Measurements from ENCODE around the gene CDK17.

CDK17 gene

GRCh38 chr12:96329018-96329417 lies 71.2 kb downstream of the CDK17 start:
- ATAC-seq, result no peak
- TF ChIP-seq OSR1 (CRISPR knock-in tag; IDR thresholded peaks at IDR 0.05) (no peak), TOX (CRISPR knock-in tag; IDR thresholded peaks at IDR 0.05; ENCODE audit: borderline replicate concordance) (no peak), TCF4 (CRISPR knock-in tag; IDR thresholded peaks at IDR 0.05; ENCODE audit: borderline replicate concordance) (no peak), ARNTL (CRISPR knock-in tag; IDR thresholded peaks at IDR 0.05; ENCODE audit: borderline replicate concordance, low read depth) (no peak), ZFP30 (CRISPR knock-in tag; IDR thresholded peaks at IDR 0.05) (no peak), ZNF565 (CRISPR knock-in tag; conservative IDR thresholded peaks at IDR 0.05; ENCODE audit: low read depth) (no peak), GLIS3 (CRISPR knock-in tag; IDR thresholded peaks at IDR 0.05) (no peak), ESRRG (CRISPR knock-in tag; IDR thresholded peaks at IDR 0.05) (no peak), BACH2 (CRISPR knock-in tag; IDR thresholded peaks at IDR 0.05; ENCODE audit: borderline replicate concordance) (no peak), ZC3H10 (CRISPR knock-in tag; IDR thresholded peaks at IDR 0.05) (no peak), CSDC2 (CRISPR knock-in tag; IDR thresholded peaks at IDR 0.05) (no peak), SNAI2 (CRISPR knock-in tag; IDR thresholded peaks at IDR 0.05) (no peak), POU6F1 (CRISPR knock-in tag; IDR thresholded peaks at IDR 0.05; ENCODE audit: borderline replicate concordance, low read depth) (no peak), ZFP3 (CRISPR knock-in tag; IDR thresholded peaks at IDR 0.05) (no peak), ZNF70 (CRISPR knock-in tag; IDR thresholded peaks at IDR 0.05) (no peak)
- TF ChIP-seq, protein P1, sequence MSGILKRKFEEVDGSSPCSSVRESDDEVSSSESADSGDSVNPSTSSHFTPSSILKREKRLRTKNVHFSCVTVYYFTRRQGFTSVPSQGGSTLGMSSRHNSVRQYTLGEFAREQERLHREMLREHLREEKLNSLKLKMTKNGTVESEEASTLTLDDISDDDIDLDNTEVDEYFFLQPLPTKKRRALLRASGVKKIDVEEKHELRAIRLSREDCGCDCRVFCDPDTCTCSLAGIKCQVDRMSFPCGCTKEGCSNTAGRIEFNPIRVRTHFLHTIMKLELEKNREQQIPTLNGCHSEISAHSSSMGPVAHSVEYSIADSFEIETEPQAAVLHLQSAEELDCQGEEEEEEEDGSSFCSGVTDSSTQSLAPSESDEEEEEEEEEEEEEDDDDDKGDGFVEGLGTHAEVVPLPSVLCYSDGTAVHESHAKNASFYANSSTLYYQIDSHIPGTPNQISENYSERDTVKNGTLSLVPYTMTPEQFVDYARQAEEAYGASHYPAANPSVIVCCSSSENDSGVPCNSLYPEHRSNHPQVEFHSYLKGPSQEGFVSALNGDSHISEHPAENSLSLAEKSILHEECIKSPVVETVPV (CRISPR knock-in tag; IDR thresholded peaks at IDR 0.05), result no peak
- TF ChIP-seq, protein P2, sequence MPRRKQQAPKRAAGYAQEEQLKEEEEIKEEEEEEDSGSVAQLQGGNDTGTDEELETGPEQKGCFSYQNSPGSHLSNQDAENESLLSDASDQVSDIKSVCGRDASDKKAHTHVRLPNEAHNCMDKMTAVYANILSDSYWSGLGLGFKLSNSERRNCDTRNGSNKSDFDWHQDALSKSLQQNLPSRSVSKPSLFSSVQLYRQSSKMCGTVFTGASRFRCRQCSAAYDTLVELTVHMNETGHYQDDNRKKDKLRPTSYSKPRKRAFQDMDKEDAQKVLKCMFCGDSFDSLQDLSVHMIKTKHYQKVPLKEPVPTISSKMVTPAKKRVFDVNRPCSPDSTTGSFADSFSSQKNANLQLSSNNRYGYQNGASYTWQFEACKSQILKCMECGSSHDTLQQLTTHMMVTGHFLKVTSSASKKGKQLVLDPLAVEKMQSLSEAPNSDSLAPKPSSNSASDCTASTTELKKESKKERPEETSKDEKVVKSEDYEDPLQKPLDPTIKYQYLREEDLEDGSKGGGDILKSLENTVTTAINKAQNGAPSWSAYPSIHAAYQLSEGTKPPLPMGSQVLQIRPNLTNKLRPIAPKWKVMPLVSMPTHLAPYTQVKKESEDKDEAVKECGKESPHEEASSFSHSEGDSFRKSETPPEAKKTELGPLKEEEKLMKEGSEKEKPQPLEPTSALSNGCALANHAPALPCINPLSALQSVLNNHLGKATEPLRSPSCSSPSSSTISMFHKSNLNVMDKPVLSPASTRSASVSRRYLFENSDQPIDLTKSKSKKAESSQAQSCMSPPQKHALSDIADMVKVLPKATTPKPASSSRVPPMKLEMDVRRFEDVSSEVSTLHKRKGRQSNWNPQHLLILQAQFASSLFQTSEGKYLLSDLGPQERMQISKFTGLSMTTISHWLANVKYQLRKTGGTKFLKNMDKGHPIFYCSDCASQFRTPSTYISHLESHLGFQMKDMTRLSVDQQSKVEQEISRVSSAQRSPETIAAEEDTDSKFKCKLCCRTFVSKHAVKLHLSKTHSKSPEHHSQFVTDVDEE (CRISPR knock-in tag; IDR thresholded peaks at IDR 0.05), result no peak
- TF ChIP-seq, protein P3, sequence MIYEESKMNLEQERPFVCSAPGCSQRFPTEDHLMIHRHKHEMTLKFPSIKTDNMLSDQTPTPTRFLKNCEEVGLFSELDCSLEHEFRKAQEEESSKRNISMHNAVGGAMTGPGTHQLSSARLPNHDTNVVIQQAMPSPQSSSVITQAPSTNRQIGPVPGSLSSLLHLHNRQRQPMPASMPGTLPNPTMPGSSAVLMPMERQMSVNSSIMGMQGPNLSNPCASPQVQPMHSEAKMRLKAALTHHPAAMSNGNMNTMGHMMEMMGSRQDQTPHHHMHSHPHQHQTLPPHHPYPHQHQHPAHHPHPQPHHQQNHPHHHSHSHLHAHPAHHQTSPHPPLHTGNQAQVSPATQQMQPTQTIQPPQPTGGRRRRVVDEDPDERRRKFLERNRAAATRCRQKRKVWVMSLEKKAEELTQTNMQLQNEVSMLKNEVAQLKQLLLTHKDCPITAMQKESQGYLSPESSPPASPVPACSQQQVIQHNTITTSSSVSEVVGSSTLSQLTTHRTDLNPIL (CRISPR knock-in tag; IDR thresholded peaks at IDR 0.05; ENCODE audit: low read depth), result no peak

DNA sequence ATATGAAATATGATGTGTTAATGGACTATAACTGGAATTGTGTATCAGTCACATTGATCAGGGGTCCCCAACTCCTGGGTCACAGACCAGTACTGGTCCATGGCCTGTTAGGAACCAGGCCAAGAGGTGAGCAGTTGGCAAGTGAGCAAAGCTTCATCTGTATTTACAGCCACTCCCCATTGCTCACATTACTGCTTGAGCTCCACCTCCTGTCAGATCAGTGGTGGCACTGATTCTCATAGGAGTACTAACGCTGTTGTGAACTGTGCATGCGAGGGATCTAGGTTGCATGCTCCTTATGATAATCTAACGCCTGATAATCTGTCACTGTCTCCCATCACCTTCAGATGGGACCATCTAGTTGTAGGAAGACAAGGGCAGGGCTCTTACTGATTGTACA lies 72.3 kb downstream of the CDK17 start:
- TF ChIP-seq CSDC2 (CRISPR knock-in tag; IDR thresholded peaks at IDR 0.05), result no peak
- no peak for TF ChIP-seq SNAI2 (CRISPR knock-in tag; IDR thresholded peaks at IDR 0.05)
- TF ChIP-seq TOX (CRISPR knock-in tag; IDR thresholded peaks at IDR 0.05; ENCODE audit: borderline replicate concordance), result no peak
- no peak for TF ChIP-seq ZNF8 (CRISPR knock-in tag; IDR thresholded peaks at IDR 0.05)
- TF ChIP-seq, protein P3 (CRISPR knock-in tag; IDR thresholded peaks at IDR 0.05; ENCODE audit: low read depth), result no peak
- TF ChIP-seq ESRRG (CRISPR knock-in tag; IDR thresholded peaks at IDR 0.05), result no peak
- TF ChIP-seq POU6F1 (CRISPR knock-in tag; IDR thresholded peaks at IDR 0.05; ENCODE audit: borderline replicate concordance, low read depth), result no peak
- TF ChIP-seq PATZ1 (CRISPR knock-in tag; IDR thresholded peaks at IDR 0.05; ENCODE audit: borderline replicate concordance), result no peak
- no peak for TF ChIP-seq RARB (CRISPR knock-in tag; IDR thresholded peaks at IDR 0.05)
- no peak for TF ChIP-seq ARNTL (CRISPR knock-in tag; IDR thresholded peaks at IDR 0.05; ENCODE audit: borderline replicate concordance, low read depth)
- ATAC-seq, result no peak
